H1 (cell line): ENCODE measurements around the gene RBM8A. TPM values are rescaled to one million over a fixed set of nuclear protein-coding genes. Genes with fewer than 3 reads are reported as not detected.
A peak's percentile ranks its signal among the peaks of the same experiment; 100 is the strongest.

Source experiments
- CTCF ChIP-seq, 3 experiments: IDR thresholded peaks; 1 replicate in 2 of 3; 2 replicates in 1 of 3; pipeline versions ENCODE4 v1.5.1 to v1.6.1; 2011; ENCODE audit warnings: low read length in 3 of 3, mild to moderate bottlenecking in 3 of 3, inconsistent platforms in 2 of 3, low read depth in 1 of 3, moderate library complexity in 1 of 3; ENCODE audit not compliant: insufficient read depth in 1 of 3; ENCODE audit errors: control extremely low read depth in 1 of 3
- polyA plus RNA-seq, 7 experiments: library from polyadenylated mRNA; depleted of rRNA in 3 of 7; stranded (reverse) in 5 of 7; unstranded in 2 of 7; fragments of >200 nt in 5 of 7; fragments of 200-250 nt in 2 of 7; gene quantifications; 1 replicate in 5 of 7; 2 replicates in 1 of 7; 4 replicates in 1 of 7; pipeline versions ENCODE4 v1.2.1 to v1.2.3, GENCODE V29; 2011 to 2013; ENCODE audit warnings: missing spikeins in 2 of 7, mixed read lengths in 2 of 7
- total RNA-seq: library from RNA; stranded (reverse); fragmentation: NEBNext Ultra II Directional; extraction: Animal tissue kit (Norgen Biotek cat#: 25700); gene quantifications from 2 replicates; pipeline ENCODE4 v1.2.1, GENCODE V29; 2021

RBM8A gene
- total and polyA plus RNA-seq, 2 of the 8 experiments (the other 6 are each of a cell fraction or from before 2014, with no cell fraction given): 125 to 216 TPM

GRCh38 chr1:145901312-145902021, 25.8 kb downstream of the RBM8A start (continued):
- peak; percentile 47 to 56 (median 49) for TF ChIP-seq CTCF (IDR thresholded peaks at IDR 0.05; ENCODE audit: control extremely low read depth in 1 of 3, insufficient read depth in 1 of 3, low read depth in 1 of 3, low read length in 3 of 3)
